Endodermal cell (in vitro differentiated cells): ENCODE measurements around the gene ICAM2. TPM values are rescaled to one million over a fixed set of nuclear protein-coding genes. Genes with fewer than 3 reads are reported as not detected.

Source experiments
- DNase-seq: peaks from one replicate; pipeline ENCODE4 v3.0.0-alpha.2; 2017
- H3K27ac ChIP-seq: 2 replicates; pipeline ENCODE4 v1.5.1; 2013; ENCODE audit warnings: mild to moderate bottlenecking, low read depth, low read length, moderate library complexity
- H3K27me3 ChIP-seq: 2 replicates; pipeline ENCODE4 v1.6.1; 2013; ENCODE audit warnings: mild to moderate bottlenecking, low read length, moderate library complexity; ENCODE audit not compliant: insufficient read depth, control insufficient read depth, poor library complexity, severe bottlenecking
- H3K36me3 ChIP-seq: 2 replicates; pipeline ENCODE4 v1.7.0; 2013; ENCODE audit warnings: mild to moderate bottlenecking, low read length, moderate library complexity; ENCODE audit not compliant: control insufficient read depth, insufficient read depth
- H3K4me1 ChIP-seq: one replicate; pipeline ENCODE4 v1.7.0; 2013; ENCODE audit warnings: low read length; ENCODE audit not compliant: control insufficient read depth, insufficient read depth
- H3K4me3 ChIP-seq: 2 replicates; pipeline ENCODE4 v1.5.1; 2013; ENCODE audit warnings: mild to moderate bottlenecking, low read length, moderate library complexity
- H3K9ac ChIP-seq: 2 replicates; pipeline ENCODE4 v1.6.1; 2013; ENCODE audit warnings: mild to moderate bottlenecking, low read length, moderate library complexity; ENCODE audit not compliant: poor library complexity, severe bottlenecking; ENCODE audit errors: extremely low read depth
- H3K9me3 ChIP-seq: 2 replicates; pipeline ENCODE4 v1.6.1; 2013; ENCODE audit warnings: mild to moderate bottlenecking, low read length, moderate library complexity; ENCODE audit not compliant: control insufficient read depth
- H3K27ac Mint-ChIP-seq: 2 replicates; pipeline ENCODE4 v1.8.0; 2020; ENCODE audit warnings: mixed read lengths
- H3K27me3 Mint-ChIP-seq: 2 replicates; pipeline ENCODE4 v1.8.0; 2021; ENCODE audit warnings: mild to moderate bottlenecking, mixed read lengths; ENCODE audit not compliant: insufficient read depth
- H3K36me3 Mint-ChIP-seq: 2 replicates; pipeline ENCODE4 v1.8.0; 2020; ENCODE audit warnings: low read depth, mixed read lengths
- H3K4me1 Mint-ChIP-seq: 2 replicates; pipeline ENCODE4 v1.8.0; 2020; ENCODE audit warnings: mixed read lengths
- H3K4me3 Mint-ChIP-seq: 2 replicates; pipeline ENCODE4 v1.8.0; 2020; ENCODE audit warnings: mild to moderate bottlenecking, moderate library complexity, mixed read lengths
- H3K9me3 Mint-ChIP-seq: 2 replicates; pipeline ENCODE4 v1.8.0; 2020; ENCODE audit warnings: mild to moderate bottlenecking, mixed read lengths
- CTCF ChIP-seq: fragments of 200-600 bp; sonication (generic); conservative IDR thresholded peaks from 2 replicates; pipeline ENCODE4 v1.5.0; 2021; ENCODE audit warnings: antibody characterized with exemption, mild to moderate bottlenecking
- WGBS, 2 experiments: methylation state at CpG; one replicate each; pipeline versions ENCODE4 v1.1.5 to v1.1.7; 2013; ENCODE audit warnings: missing lambda C conversion rate in 2 of 2, mixed read lengths in 1 of 2; ENCODE audit not compliant: insufficient coverage in 1 of 2, insufficient read length in 1 of 2; 5-methylcytosine and 5-hydroxymethylcytosine counted together
- total RNA-seq, 2 donors: library from RNA; stranded (reverse); fragmentation: NEBNext Ultra II Directional in 1 of 2; extraction: Animal tissue kit (Norgen Biotek cat#: 25700) in 1 of 2; gene quantifications; 2 replicates in 1 of 2; 3 replicates in 1 of 2; pipeline ENCODE4 v1.2.1, GENCODE V29; 2021

ICAM2 gene
- total RNA-seq, 2 donors from 2014 or later, result 0.75 TPM; not detected in 1

GRCh38 chr17:63988127-63988478 is 32.3 kb downstream of the ICAM2 start:
- Histone ChIP-seq H3K36me3 (no peaks in the 10 kb centered on the region), H3K4me1 (no peaks in the 10 kb centered on the region), H3K9me3 (no peaks in the 10 kb centered on the region), H3K9ac (no peak overlapping the region), H3K27me3 (peaks cover 15% of the 10 kb centered on the region), H3K27ac (no peak overlapping the region), H3K4me3 (no peak overlapping the region)
- Mint-ChIP-seq H3K4me3 (no peak overlapping the region), H3K27ac (no peak overlapping the region), H3K4me1 (peaks cover 6% of the 10 kb centered on the region), H3K36me3 (no peaks in the 10 kb centered on the region), H3K27me3 (peaks cover 20% of the 10 kb centered on the region), H3K9me3 (peaks cover under 1% of the 10 kb centered on the region)
- TF ChIP-seq CTCF, result no peak
- DNase-seq, result no peak
- WGBS, 2 experiments, result 72 to 90% methylated on average over 3 to 5 of the region's 5 CpGs

GRCh38 chr17:63987221-63988126 is 33.0 kb downstream of the ICAM2 start:
- Histone ChIP-seq H3K9me3 (no peaks in the 10 kb centered on the region), H3K27ac (no peak overlapping the region), H3K4me3 (no peak overlapping the region), H3K27me3 (peaks cover 11% of the 10 kb centered on the region), H3K4me1 (no peaks in the 10 kb centered on the region), H3K9ac (no peak overlapping the region), H3K36me3 (no peaks in the 10 kb centered on the region)
- 84 to 92% methylated on average over 9 to 18 of the region's 18 CpGs for WGBS, 2 experiments
- Mint-ChIP-seq H3K9me3 (peaks cover 6% of the 10 kb centered on the region), H3K4me3 (no peak overlapping the region), H3K27ac (no peak overlapping the region), H3K36me3 (peaks cover 1% of the 10 kb centered on the region), H3K27me3 (peaks cover 16% of the 10 kb centered on the region), H3K4me1 (peaks cover 6% of the 10 kb centered on the region)
- no peak for TF ChIP-seq CTCF
- DNase-seq, result no peak

DNA sequence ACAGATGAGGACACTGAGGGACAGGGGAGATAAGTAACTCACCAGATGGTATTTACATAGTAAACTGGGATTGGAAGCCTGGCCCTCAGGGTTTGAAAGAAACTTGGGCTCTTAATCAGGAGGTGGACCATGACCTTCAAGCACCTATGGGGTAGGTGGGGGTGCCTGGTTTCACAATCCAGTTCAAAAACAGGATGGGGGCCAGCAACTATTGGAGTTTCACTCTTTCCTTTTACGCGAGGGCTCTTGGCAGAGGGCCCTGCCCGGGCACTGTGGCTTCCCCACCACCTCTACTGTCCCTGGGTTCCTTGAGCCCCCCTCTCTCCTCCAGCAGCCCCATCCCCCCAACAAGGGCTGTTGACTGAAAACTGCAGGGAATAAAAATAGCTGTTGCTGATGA is 33.6 kb downstream of the ICAM2 start:
- Histone ChIP-seq H3K9ac (no peak overlapping the region), H3K4me1 (no peaks in the 10 kb centered on the region), H3K27ac (no peak overlapping the region), H3K27me3 (peaks cover 5% of the 10 kb centered on the region), H3K9me3 (no peaks in the 10 kb centered on the region), H3K4me3 (no peak overlapping the region), H3K36me3 (no peaks in the 10 kb centered on the region)
- Mint-ChIP-seq H3K4me3 (no peak overlapping the region), H3K27me3 (peaks cover 9% of the 10 kb centered on the region), H3K9me3 (peaks cover 12% of the 10 kb centered on the region), H3K4me1 (peaks cover 6% of the 10 kb centered on the region), H3K36me3 (peaks cover 1% of the 10 kb centered on the region), H3K27ac (no peak overlapping the region)
- TF ChIP-seq CTCF, result no peak
- WGBS, 2 experiments, result 93% methylated on average over 3 of the region's 3 CpGs; no CpG with 5 or more reads in 1 of the 2 experiments
- DNase-seq, result no peak
